ENCODE data around the gene VMAC.
"Not testable (repeated sequence)": the region's sequence is repeated elsewhere in the genome, so short reads cannot be mapped to it uniquely, and the experiment has no call there.

The VMAC gene

DNA sequence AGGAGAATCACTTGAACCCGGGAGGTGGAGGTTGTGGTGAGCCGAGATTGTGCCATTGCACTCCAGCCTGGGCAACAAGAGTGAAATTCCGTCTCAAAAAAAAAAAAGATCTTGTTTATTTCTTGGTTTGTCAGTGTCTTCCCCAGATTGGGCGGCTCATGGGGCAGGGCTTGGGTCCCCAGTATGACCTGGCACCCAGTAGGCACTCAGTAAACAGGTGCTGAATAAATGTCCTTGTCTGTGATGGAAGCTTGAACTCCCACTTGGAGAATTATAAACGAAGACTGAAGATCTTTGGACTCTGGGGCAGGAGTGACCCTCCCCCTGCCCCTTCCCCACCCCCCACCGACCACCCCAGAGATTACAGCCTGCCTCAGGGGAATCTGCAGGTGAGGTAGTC is 24.5 kb upstream of the VMAC start:
- in situ Hi-C loops (cut with HindIII; ENCODE audit: low sequenced_read_pairs): no loop called here
- TF ChIP-seq, protein P1, sequence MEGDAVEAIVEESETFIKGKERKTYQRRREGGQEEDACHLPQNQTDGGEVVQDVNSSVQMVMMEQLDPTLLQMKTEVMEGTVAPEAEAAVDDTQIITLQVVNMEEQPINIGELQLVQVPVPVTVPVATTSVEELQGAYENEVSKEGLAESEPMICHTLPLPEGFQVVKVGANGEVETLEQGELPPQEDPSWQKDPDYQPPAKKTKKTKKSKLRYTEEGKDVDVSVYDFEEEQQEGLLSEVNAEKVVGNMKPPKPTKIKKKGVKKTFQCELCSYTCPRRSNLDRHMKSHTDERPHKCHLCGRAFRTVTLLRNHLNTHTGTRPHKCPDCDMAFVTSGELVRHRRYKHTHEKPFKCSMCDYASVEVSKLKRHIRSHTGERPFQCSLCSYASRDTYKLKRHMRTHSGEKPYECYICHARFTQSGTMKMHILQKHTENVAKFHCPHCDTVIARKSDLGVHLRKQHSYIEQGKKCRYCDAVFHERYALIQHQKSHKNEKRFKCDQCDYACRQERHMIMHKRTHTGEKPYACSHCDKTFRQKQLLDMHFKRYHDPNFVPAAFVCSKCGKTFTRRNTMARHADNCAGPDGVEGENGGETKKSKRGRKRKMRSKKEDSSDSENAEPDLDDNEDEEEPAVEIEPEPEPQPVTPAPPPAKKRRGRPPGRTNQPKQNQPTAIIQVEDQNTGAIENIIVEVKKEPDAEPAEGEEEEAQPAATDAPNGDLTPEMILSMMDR (IDR thresholded peaks at IDR 0.05; ENCODE audit: low read depth, low read length): no peak
- no peak overlapping the region for H3K4me3 ChIP-seq (ENCODE audit: low read depth, low read length)
- no peak for DNase-seq (ENCODE audit: low read depth, low spot score)

DNA sequence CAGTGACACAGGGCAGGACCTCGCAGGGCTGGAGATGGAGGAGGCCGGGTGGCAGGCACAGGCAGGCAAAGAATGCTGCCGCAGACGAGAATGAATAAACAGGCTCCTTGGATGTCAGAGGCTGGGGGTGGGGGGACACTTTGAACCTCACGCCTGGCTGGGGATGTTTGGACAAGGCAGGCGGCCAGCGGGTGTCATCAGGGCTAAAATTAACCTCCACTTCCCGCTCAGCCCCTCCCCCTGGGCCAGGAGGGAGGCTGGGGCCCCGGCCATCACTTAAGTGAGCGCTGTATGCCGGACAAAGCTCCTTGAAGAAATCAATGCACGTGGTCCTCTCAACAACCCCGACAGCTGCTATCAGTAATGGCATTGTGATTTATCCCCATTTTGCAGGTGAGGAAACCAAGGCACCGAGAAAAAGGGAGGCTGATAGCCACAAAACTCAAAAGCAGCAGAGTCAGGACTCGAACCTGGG is 24.0 kb upstream of the VMAC start:
- TF ChIP-seq, protein P1 (IDR thresholded peaks at IDR 0.05; ENCODE audit: low read depth, low read length): no peak
- in situ Hi-C loops (cut with HindIII; ENCODE audit: low sequenced_read_pairs): no loop called here
- DNase-seq (ENCODE audit: low read depth, low spot score): peak; percentile 66
- H3K4me3 ChIP-seq (ENCODE audit: low read depth, low read length): no peak overlapping the region

GRCh38 chr19:5881543-5882299 is 23.0 kb upstream of the VMAC start:
- H3K4me3 ChIP-seq (ENCODE audit: low read depth, low read length): no peak overlapping the region
- TF ChIP-seq, protein P1 (IDR thresholded peaks at IDR 0.05; ENCODE audit: low read depth, low read length): no peak
- DNase-seq (ENCODE audit: low read depth, low spot score): no peak
- in situ Hi-C loops (cut with HindIII; ENCODE audit: low sequenced_read_pairs): no loop called here

DNA sequence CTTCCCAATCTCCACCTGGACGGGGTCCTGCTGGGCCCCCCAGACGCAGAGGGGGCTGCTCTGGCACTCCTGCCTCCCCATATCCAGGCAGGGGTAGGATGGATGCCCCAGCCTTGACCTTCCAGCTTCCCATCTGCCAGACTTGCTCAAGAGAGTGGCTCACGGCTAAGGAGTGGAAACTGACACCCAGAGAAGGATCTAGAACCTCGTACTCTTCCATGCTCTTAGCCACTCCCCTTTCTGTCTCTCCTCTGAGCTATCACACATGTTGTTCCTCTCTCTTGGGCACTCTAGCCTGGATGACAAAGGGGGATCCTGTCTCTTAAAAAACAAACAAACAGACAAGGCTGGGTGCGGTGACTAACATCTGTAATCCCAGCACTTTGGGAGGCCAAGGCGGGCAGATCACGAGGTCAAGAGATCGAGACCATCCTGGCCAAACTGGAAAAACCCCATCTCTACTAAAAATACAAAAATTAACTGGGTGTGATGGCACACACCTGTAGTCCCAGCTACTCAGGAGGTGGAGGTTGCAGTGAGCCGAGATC is 22.2 kb upstream of the VMAC start:
- no peak overlapping the region for H3K4me3 ChIP-seq (ENCODE audit: low read depth, low read length)
- in situ Hi-C loops (cut with HindIII; ENCODE audit: low sequenced_read_pairs): no loop called here
- TF ChIP-seq, protein P1 (IDR thresholded peaks at IDR 0.05; ENCODE audit: low read depth, low read length): no peak
- DNase-seq (ENCODE audit: low read depth, low spot score): no peak

- DNase-seq (ENCODE audit: low read depth, low spot score); in situ Hi-C loops (cut with HindIII; ENCODE audit: low sequenced_read_pairs); H3K4me3 ChIP-seq (ENCODE audit: low read depth, low read length): not testable (repeated sequence)
Observed at GRCh38 chr19:5883157-5883873, 21.4 kb upstream of the VMAC start.

GRCh38 chr19:5884065-5884811 is 20.4 kb upstream of the VMAC start:
- DNase-seq (ENCODE audit: low read depth, low spot score); in situ Hi-C loops (cut with HindIII; ENCODE audit: low sequenced_read_pairs); H3K4me3 ChIP-seq (ENCODE audit: low read depth, low read length): not testable (repeated sequence)

DNA sequence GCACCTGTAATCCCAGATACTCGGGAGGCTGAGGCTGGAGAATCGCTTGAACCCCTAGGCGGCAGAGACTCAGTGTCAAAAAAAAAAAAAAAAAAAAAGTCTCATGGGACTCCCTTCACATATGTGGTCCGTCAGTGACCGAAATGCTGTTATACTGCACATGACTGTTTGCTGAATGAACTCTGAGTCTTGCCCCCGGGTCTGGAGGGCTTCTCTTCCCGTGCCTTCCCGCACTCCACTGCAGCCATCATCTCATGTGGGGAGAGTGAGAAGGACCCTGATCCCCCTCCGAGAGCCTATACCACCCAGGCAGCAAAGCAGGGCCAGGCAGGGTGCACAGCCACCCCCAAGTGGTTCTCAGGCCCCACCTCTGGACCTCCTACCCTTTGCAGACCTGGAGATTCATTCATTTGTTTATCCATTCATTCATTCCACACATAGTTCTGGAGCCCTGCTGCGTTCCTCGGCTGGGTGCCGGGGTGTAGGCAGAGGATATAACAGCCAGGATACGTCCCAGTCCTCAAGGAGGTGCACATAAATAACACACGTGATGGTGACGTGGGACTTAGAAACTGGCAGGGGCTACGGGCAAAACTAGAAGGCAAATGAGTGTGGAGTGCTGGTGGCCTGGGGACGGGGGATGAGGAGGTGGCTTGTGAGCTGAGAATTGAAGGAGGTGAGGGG is 15.2 kb upstream of the VMAC start:
- H3K4me3 ChIP-seq (ENCODE audit: low read depth, low read length): no peak overlapping the region
- DNase-seq (ENCODE audit: low read depth, low spot score): no peak
- in situ Hi-C loops (cut with HindIII; ENCODE audit: low sequenced_read_pairs): no loop called here
- TF ChIP-seq, protein P1 (IDR thresholded peaks at IDR 0.05; ENCODE audit: low read depth, low read length): no peak
